ENCODE results near the gene COA7. TPM values are rescaled to one million over a fixed set of nuclear protein-coding genes. Genes with fewer than 3 reads are reported as not detected.

Gene COA7
- total RNA-seq, 1 donor from 2014 or later = 13.0 TPM

- peaks cover 8% of the 10 kb centered on the region for H3K27me3 Mint-ChIP-seq (ENCODE audit: insufficient read depth, low read depth)
- peaks cover 12% of the 10 kb centered on the region for H4K20me1 ChIP-seq (ENCODE audit: low read depth)
- DNase-seq (ENCODE audit: low spot score) = no peak
- peaks cover 20% of the 10 kb centered on the region for H3K36me3 Mint-ChIP-seq
- TF ChIP-seq EZH2phosphoT487 (IDR thresholded peaks at IDR 0.05) (no peak), EZH2 (IDR thresholded peaks at IDR 0.05) (no peak), CTCF (IDR thresholded peaks at IDR 0.05) (no peak)
- no peak overlapping the region for H3K4me2 ChIP-seq
- no peak overlapping the region for H2AFZ ChIP-seq (replicated peaks)
- H3K4me3 Mint-ChIP-seq = no peak overlapping the region
- no peaks in the 10 kb centered on the region for H3K27me3 ChIP-seq
- no peaks in the 10 kb centered on the region for H3F3A ChIP-seq (ENCODE audit: low read depth)
- H3K4me1 ChIP-seq = no peaks in the 10 kb centered on the region
- H3K79me2 ChIP-seq (ENCODE audit: low read depth) = peaks cover 87% of the 10 kb centered on the region
- peaks cover 11% of the 10 kb centered on the region for H3K9me3 Mint-ChIP-seq
- H3K36me3 ChIP-seq = no peaks in the 10 kb centered on the region
- H3K9me3 ChIP-seq (ENCODE audit: low read depth) = no peaks in the 10 kb centered on the region
- no peak overlapping the region for H3K27ac Mint-ChIP-seq
- H3K4me1 Mint-ChIP-seq = peaks cover 3% of the 10 kb centered on the region
- no peak overlapping the region for H3K4me3 ChIP-seq
- no peak overlapping the region for H3K9ac ChIP-seq
- H3K27ac ChIP-seq = no peak overlapping the region
Observed at GRCh38 chr1:52741259-52741658, 43.1 kb upstream of the COA7 start.

GRCh38 chr1:52739699-52740467 is 41.7 kb upstream of the COA7 start:
- peaks cover 87% of the 10 kb centered on the region for H3K79me2 ChIP-seq (ENCODE audit: low read depth)

GRCh38 chr1:52738893-52739292 is 40.7 kb upstream of the COA7 start:
- Mint-ChIP-seq H3K27ac (no peak overlapping the region), H3K36me3 (peaks cover 20% of the 10 kb centered on the region), H3K9me3 (peaks cover 11% of the 10 kb centered on the region), H3K27me3 (ENCODE audit: insufficient read depth, low read depth) (peaks cover 5% of the 10 kb centered on the region), H3K4me3 (no peak overlapping the region), H3K4me1 (peaks cover 3% of the 10 kb centered on the region)
- Histone ChIP-seq H3K4me3 (no peak overlapping the region), H3K4me1 (no peaks in the 10 kb centered on the region), H3K27me3 (no peaks in the 10 kb centered on the region), H3K27ac (no peak overlapping the region), H2AFZ (replicated peaks) (no peak overlapping the region), H3K4me2 (no peak overlapping the region), H3K9ac (no peak overlapping the region), H4K20me1 (ENCODE audit: low read depth) (peaks cover 21% of the 10 kb centered on the region), H3K9me3 (ENCODE audit: low read depth) (no peaks in the 10 kb centered on the region), H3F3A (ENCODE audit: low read depth) (no peaks in the 10 kb centered on the region), H3K36me3 (no peaks in the 10 kb centered on the region), H3K79me2 (ENCODE audit: low read depth) (peaks cover 88% of the 10 kb centered on the region)
- TF ChIP-seq CTCF (IDR thresholded peaks at IDR 0.05) (no peak), EZH2phosphoT487 (IDR thresholded peaks at IDR 0.05) (no peak), EZH2 (IDR thresholded peaks at IDR 0.05) (no peak)
- no peak for DNase-seq (ENCODE audit: low spot score)

More at GRCh38 chr1:52739699-52740467, 41.7 kb upstream of the COA7 start:
- Mint-ChIP-seq H3K27ac (no peak overlapping the region), H3K4me3 (no peak overlapping the region), H3K9me3 (peaks cover 11% of the 10 kb centered on the region), H3K36me3 (peaks cover 20% of the 10 kb centered on the region), H3K4me1 (peaks cover 3% of the 10 kb centered on the region), H3K27me3 (ENCODE audit: insufficient read depth, low read depth) (peaks cover 8% of the 10 kb centered on the region)
- Histone ChIP-seq H3K27me3 (no peaks in the 10 kb centered on the region), H2AFZ (replicated peaks) (no peak overlapping the region), H3K9me3 (ENCODE audit: low read depth) (no peaks in the 10 kb centered on the region), H3K36me3 (no peaks in the 10 kb centered on the region), H3K4me3 (no peak overlapping the region), H3K4me1 (no peaks in the 10 kb centered on the region), H3K27ac (no peak overlapping the region), H3F3A (ENCODE audit: low read depth) (no peaks in the 10 kb centered on the region), H3K4me2 (no peak overlapping the region), H3K9ac (no peak overlapping the region), H4K20me1 (ENCODE audit: low read depth) (peaks cover 21% of the 10 kb centered on the region)
- DNase-seq (ENCODE audit: low spot score) = no peak
- TF ChIP-seq CTCF (IDR thresholded peaks at IDR 0.05) = no peak
- no peak for TF ChIP-seq EZH2 (IDR thresholded peaks at IDR 0.05)
- no peak for TF ChIP-seq EZH2phosphoT487 (IDR thresholded peaks at IDR 0.05)

Measured in neural progenitor cell (in vitro differentiated cells).